Thymus (tissue), 11 donors: ENCODE data around the gene SIPA1L3. TPM values are rescaled to one million over a fixed set of nuclear protein-coding genes. Genes with fewer than 3 reads are reported as not detected.

Experiments
- DNase-seq, 9 donors: peaks; one replicate each; pipeline ENCODE4 v3.0.0-alpha.2; 2013; ENCODE audit warnings: low spot score in 9 of 9, low read depth in 6 of 9, missing footprints in 1 of 9
- H3K27ac ChIP-seq, 2 donors: one replicate each; pipeline ENCODE4 v1.5.1; 2013; ENCODE audit warnings: control low read depth in 1 of 2, low read depth in 1 of 2, low read length in 1 of 2, mild to moderate bottlenecking in 1 of 2, moderate library complexity in 1 of 2
- H3K27me3 ChIP-seq, 2 donors: one replicate each; pipeline ENCODE4 v1.5.1; 2013; ENCODE audit warnings: low read length in 1 of 2; ENCODE audit not compliant: control insufficient read depth in 2 of 2, insufficient read depth in 1 of 2
- H3K36me3 ChIP-seq, 2 donors: one replicate each; pipeline ENCODE4 v1.5.1; 2013; ENCODE audit warnings: low read length in 1 of 2, mild to moderate bottlenecking in 1 of 2, moderate library complexity in 1 of 2; ENCODE audit not compliant: control insufficient read depth in 2 of 2, insufficient read depth in 2 of 2
- H3K4me1 ChIP-seq, 2 donors: one replicate each; pipeline ENCODE4 v1.5.1; 2013; ENCODE audit warnings: low read length in 2 of 2; ENCODE audit not compliant: control insufficient read depth in 2 of 2, insufficient read depth in 2 of 2
- H3K4me3 ChIP-seq, 2 donors: one replicate each; pipeline ENCODE4 v1.5.1; 2013; ENCODE audit warnings: low read length in 2 of 2, control low read depth in 1 of 2, mild to moderate bottlenecking in 1 of 2
- H3K9me3 ChIP-seq, 2 donors: one replicate each; pipeline ENCODE4 v1.5.1; 2013; ENCODE audit warnings: low read length in 1 of 2, mild to moderate bottlenecking in 1 of 2; ENCODE audit not compliant: control insufficient read depth in 2 of 2, insufficient read depth in 1 of 2
- WGBS: extraction: QIAGEN DNeasy Blood & Tissue Kit; methylation state at CpG from one replicate; pipeline ENCODE4 v1.1.7; 2013; 5-methylcytosine and 5-hydroxymethylcytosine counted together
- polyA plus RNA-seq: library from polyadenylated mRNA; stranded (reverse); fragments of 200-250 nt; gene quantifications from one replicate; pipeline ENCODE4 v1.2.3, GENCODE V29; 2013
- total RNA-seq: library from RNA; stranded (reverse); fragments of 120-200 nt; gene quantifications from one replicate; pipeline ENCODE4 v1.2.4, GENCODE V29; 2013
- donor health status: healthy.

The SIPA1L3 gene
- total and polyA plus RNA-seq, 2 donors = 5.0 to 6.0 TPM

GRCh38 chr19:38013913-38014580, 107.0 kb downstream of the SIPA1L3 start:
- Histone ChIP-seq H3K9me3 (no peaks in the 10 kb centered on the region), H3K4me3 (no peak overlapping the region), H3K27ac (no peak overlapping the region), H3K4me1 (peaks cover 0 to 6% of the 10 kb centered on the region in 2 donors), H3K36me3 (no peaks in the 10 kb centered on the region), H3K27me3 (no peaks in the 10 kb centered on the region)
- WGBS = 96% methylated on average over 11 of the region's 11 CpGs
- DNase-seq = no peak

GRCh38 chr19:38015216-38015615, 108.2 kb downstream of the SIPA1L3 start:
- no peak for DNase-seq
- Histone ChIP-seq H3K27me3 (no peaks in the 10 kb centered on the region), H3K4me3 (no peak overlapping the region), H3K4me1 (no peaks in the 10 kb centered on the region), H3K36me3 (no peaks in the 10 kb centered on the region), H3K9me3 (no peaks in the 10 kb centered on the region), H3K27ac (no peak overlapping the region)
- 97% methylated on average over 6 of the region's 6 CpGs for WGBS

DNA sequence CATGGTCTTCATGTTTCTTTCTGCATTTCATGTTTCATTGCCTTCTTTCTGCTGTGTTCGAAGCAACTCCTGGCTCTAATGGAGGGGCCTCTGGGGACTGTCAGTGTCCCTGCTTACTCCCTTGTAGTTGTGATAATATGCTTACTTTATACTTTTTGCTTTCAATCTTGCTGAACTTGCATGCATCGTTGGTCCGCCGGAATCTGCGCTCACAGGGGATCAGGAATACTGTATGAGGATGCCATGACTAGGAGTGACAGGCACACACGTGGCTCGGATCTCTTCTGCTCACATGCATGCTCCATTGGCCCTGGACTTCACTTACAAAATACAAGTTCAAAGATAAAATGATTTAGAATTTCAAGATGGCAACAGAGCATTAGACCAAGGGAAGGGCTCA, 108.8 kb downstream of the SIPA1L3 start:
- H3K27me3 ChIP-seq = no peaks in the 10 kb centered on the region
- H3K4me3 ChIP-seq = no peak overlapping the region
- no peaks in the 10 kb centered on the region for H3K36me3 ChIP-seq
- no peaks in the 10 kb centered on the region for H3K4me1 ChIP-seq
- WGBS = 95% methylated on average over 7 of the region's 7 CpGs
- no peak for DNase-seq
- no peaks in the 10 kb centered on the region for H3K9me3 ChIP-seq
- H3K27ac ChIP-seq = no peak overlapping the region

DNA sequence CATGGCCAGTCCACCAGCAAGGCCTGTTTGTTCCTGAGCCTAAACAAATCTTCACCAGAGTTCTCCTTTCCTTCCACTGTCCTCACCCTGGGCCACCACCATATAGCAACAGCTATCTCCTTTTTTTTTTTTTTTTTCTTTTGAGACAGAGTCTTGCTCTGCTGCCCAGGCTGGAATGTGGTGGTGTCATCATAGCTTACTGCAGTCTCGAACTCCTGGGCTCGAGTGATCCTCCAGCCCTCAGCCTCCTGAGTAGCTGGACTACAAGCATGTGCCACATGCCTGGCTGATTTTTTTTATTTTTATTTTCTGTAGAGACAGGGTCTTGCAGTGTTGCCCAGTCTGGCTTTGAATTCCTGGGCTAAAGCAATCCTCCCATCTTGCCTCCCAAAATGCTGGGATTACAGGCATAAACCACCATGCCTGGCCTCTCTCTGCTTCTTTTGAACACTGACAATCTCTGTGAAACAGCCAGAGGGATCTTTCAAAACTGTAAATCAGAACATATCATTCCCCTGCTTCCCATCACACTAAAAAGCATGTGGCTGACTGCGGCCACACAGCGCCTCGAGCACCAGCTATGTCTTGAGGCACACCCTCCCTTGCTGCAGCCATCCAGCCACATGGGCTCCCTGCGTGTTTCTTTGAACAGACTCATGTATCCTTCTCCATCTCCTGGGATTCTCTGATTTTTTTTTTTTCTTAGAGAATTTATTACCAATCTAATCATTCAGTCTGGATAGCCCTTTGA, 110.6 kb downstream of the SIPA1L3 start:
- Histone ChIP-seq H3K27ac (no peak overlapping the region), H3K9me3 (no peaks in the 10 kb centered on the region), H3K36me3 (no peaks in the 10 kb centered on the region), H3K4me3 (no peak overlapping the region), H3K4me1 (peaks cover 0 to 2% of the 10 kb centered on the region in 2 donors), H3K27me3 (no peaks in the 10 kb centered on the region)
- no peak for DNase-seq
- 89% methylated on average over 6 of the region's 6 CpGs for WGBS

DNA sequence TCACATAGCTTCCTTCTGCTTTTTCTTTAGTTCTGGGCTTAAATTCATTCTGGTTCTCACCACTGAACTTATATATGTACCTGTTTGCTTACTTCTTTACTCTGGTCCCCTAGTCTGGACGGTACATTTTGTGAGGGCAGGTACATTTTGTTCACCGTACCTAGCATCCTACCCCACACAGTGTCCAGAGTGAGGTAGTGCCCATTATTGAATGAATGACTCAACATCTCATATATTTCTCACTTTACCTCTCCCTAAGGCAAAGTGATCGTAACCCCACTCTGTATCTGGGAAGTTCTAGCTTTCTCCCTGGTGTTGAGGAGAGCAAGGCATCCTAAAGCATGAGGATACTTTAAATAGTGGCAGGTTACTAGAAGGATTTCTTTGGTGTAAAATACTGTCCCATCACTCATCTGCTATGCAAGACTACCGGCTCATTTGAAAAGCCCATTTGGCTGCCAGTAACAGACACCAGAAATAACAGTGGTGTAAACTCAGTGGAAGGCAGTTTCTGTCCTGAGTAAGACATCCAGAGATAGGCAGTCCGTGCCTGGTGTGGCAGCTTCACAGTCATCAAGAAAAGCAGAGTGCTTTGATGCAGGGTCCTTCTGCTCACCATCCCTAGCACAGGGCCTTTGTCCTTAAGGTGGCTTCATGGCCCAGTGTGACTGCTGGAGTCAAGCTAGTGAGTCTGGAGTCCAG, 111.8 kb downstream of the SIPA1L3 start:
- Histone ChIP-seq H3K4me1 (peaks cover 0 to 2% of the 10 kb centered on the region in 2 donors), H3K36me3 (no peaks in the 10 kb centered on the region), H3K4me3 (no peak overlapping the region), H3K27me3 (no peaks in the 10 kb centered on the region), H3K27ac (no peak overlapping the region), H3K9me3 (no peaks in the 10 kb centered on the region)
- 81% methylated on average over 5 of the region's 5 CpGs for WGBS
- DNase-seq = no peak

- Histone ChIP-seq H3K27ac (no peak overlapping the region), H3K9me3 (no peaks in the 10 kb centered on the region), H3K27me3 (no peaks in the 10 kb centered on the region), H3K4me1 (peaks cover 0 to 2% of the 10 kb centered on the region in 2 donors), H3K36me3 (no peaks in the 10 kb centered on the region), H3K4me3 (no peak overlapping the region)
- 87% methylated on average over 2 of the region's 2 CpGs for WGBS
- DNase-seq = no peak
Measured at GRCh38 chr19:38019396-38019724, 112.4 kb downstream of the SIPA1L3 start.

GRCh38 chr19:38020311-38020710, 113.3 kb downstream of the SIPA1L3 start:
- Histone ChIP-seq H3K4me1 (peaks cover 0 to 2% of the 10 kb centered on the region in 2 donors), H3K9me3 (no peaks in the 10 kb centered on the region), H3K36me3 (no peaks in the 10 kb centered on the region), H3K27me3 (no peaks in the 10 kb centered on the region), H3K4me3 (no peak overlapping the region), H3K27ac (no peak overlapping the region)
- no peak for DNase-seq
- WGBS = 22% methylated on average over 4 of the region's 4 CpGs

DNA sequence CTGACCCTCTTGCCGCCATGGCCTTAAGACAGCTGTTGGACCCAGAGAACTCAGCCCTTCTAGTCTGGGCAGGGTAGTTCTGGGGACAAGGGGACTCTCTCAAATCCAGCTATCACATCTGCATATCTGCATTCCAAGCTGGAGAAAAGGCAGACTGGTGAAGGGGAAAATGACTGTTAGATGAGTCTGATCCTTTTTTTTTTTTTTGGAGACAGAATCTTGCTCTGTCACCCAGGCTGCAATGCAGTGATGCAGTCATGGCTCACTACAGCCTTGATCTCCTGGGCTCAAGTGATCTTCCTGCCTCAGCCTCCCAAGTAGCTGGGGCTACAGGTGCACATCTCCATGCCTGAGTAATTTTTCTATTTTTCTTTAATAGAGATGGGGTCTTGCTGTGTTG, 114.3 kb downstream of the SIPA1L3 start:
- Histone ChIP-seq H3K4me1 (peaks cover 0 to 2% of the 10 kb centered on the region in 2 donors), H3K4me3 (no peak overlapping the region), H3K27ac (no peak overlapping the region), H3K9me3 (no peaks in the 10 kb centered on the region), H3K27me3 (no peaks in the 10 kb centered on the region), H3K36me3 (no peaks in the 10 kb centered on the region)
- DNase-seq = no peak
- WGBS = 90% methylated on average over 1 of the region's 1 CpG
